HG03108 (cell line): ENCODE results near the gene DNM3.

Experiments used
- ATAC-seq: cut with Tn5 transposase; IDR thresholded peaks from one replicate; pipeline ENCODE4 v1.9.1; 2021; ENCODE audit warnings: moderate library complexity; ENCODE audit not compliant: unreplicated experiment

Gene DNM3

GRCh38 chr1:172135076-172135672 lies 293.9 kb downstream of the DNM3 start:
- no peak for ATAC-seq

DNA sequence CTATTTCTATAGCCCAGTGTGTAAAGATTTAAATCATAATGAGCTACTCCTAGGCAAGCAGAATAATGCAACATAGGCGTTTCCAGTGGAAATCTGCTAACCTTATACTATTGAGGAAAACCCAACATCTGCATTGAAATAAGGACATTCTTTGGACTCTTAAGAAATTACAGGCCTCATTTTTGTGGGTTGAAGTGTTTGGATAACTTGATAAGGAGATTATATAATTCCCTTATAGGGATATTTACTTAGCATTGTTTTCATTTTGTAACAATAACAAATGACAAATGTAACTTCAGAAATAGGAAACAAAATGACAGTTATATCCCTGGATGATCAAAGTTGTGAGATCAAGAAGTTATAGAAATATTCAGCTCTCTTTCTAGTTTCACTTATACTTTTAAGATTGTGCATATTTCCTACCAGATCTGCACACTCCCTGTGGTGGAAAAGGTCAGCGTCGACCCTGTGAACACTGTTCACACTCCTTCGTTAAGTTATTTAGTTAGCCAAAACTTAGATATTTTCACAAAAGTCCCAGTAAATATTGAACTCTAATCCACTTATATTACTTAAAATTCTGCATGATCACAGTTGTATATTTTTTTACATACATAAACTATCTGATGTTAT lies 294.8 kb downstream of the DNM3 start:
- no peak for ATAC-seq

DNA sequence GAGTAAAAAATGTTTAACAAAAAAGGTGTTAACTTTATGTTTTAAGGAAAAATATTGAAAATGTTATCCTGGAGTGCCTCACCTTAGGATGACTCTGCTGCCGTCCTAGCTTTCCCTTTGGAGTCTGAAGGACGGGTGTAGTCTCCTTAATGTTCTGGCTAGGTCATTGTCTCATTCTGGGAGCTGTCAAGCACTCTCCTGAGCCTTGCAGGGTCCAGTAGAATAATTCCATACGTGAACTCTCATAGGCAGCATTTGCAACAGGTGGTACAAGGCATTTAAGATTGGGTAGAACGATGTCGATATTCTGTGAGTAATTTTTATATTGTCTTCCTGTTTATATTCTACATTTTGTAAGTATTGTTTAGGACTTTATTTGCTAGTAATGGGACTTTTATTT lies 295.6 kb downstream of the DNM3 start:
- no peak for ATAC-seq

DNA sequence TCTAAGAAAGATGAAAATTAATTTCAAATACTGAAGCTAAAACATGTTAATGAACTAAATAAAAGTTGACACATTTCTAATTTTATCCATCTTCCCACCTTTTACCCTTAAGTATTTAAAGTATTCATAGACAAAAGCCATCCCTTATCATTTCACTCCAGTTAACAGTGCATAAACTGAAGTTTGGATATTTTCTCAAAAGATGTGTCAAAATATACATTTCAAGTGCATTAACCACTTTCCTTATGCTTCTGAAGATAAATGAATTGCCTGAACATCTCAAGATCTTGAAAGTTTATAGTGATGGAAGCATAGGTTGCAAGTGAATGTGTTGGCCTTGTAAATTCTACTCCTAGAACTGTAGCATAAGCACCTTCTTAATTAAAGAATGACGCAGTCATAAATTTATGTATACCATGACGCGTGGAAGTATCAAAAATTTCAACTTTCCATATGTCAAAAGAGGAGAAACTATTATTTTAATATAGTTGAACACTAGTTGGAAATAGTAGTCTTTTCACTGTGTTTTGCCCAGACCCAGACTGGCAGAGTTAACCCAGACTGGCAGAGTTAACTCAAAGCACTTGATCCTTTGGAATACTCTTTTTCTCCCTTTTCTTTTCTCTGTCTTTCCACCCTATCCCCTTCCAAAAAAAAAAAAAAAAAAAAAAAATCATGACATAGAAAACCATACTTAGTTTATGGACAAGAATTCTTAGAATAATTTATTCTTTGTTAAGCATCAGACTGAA lies 296.6 kb downstream of the DNM3 start:
- no peak for ATAC-seq

DNA sequence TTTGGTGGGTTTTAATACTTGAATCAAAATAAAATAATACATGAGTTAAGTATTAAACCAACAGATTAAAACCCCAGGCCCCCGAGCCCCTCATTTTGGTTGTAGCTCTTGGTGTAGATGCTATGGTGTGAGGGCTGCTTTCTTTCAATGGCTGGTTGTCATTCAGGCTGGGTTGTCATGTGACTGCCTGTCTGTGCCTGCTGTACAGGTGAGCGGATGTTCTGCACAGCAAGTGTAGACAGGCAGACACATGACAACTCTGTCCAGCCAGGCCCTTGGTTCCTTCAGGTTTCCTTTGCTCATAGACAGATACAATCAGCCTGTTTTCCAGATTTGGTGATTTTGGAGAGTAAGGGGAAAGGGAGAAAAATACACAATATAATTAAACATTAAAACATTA lies 297.3 kb downstream of the DNM3 start:
- ATAC-seq = no peak

- no peak for ATAC-seq
These were observed 297.9 kb downstream of the DNM3 start for GRCh38 chr1:172139196-172139595.

GRCh38 chr1:172140072-172140471 lies 298.8 kb downstream of the DNM3 start:
- ATAC-seq = no peak

- ATAC-seq = no peak
These were observed 299.3 kb downstream of the DNM3 start for GRCh38 chr1:172140591-172140990.

GRCh38 chr1:172141341-172141881 lies 300.1 kb downstream of the DNM3 start:
- ATAC-seq = no peak

- ATAC-seq = no peak
These were observed 301.0 kb downstream of the DNM3 start for GRCh38 chr1:172142324-172142723.

DNA sequence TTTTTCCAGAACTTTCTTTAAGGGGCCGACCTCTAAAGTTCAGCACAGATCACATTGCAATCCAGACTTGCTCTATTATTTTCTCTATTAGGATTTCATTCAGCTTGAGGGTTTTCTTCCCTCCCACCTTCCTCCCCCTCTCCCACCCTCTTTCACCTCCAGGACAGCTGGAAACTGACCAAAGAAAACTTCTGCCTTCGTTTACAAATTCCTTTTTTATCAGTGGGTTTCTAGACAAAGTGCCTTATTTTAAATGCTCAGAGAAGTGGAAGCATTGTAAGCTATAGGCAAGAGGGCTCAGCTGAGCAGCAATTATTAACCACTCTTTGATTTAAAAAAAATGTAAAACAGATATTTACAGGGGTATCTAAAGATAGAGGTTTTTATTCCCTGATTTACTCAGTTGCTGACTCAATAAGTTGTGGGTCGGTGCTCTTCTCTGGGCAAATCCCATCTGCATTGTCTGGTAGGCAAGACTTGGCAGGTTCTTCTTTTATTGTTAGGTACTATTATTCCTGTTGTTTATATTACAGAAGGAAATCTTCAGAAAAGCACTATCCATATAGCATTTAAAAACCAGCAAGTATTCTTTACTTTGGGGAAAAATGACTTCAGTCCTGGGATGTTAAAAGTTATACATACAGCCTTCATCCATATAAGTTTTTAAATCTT lies 302.2 kb downstream of the DNM3 start:
- ATAC-seq = no peak

DNA sequence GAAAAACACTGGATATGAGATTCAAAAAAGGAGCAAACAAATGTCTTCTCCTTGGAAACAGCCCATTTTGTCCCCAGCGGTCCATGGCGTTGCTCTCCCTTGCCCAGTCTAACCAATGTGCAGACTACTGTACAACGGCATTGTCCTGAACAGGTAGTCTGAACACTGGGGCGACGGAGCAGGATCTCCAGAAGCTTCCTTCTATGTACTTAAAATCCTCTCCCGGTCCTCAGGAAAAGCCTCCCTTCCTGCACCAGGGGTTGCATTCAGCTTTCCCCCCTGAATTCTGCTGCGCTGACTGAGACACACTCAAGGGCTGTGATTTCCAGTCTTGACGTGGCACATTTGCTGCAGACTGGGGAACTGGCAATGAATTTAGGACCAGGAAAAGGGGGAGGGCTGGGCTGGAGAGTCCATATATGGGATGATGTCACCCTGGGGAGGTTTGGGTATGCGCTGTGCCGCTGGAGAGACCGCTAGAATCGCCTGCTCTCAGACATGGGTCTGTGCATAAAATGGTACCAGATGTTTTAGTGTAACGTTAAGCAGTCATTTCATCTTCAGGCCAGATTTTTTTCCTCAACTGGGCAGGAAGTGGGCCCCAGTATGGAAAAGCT lies 303.3 kb downstream of the DNM3 start:
- ATAC-seq = no peak

- no peak for ATAC-seq
These were observed 303.9 kb downstream of the DNM3 start for GRCh38 chr1:172145231-172145651.

DNA sequence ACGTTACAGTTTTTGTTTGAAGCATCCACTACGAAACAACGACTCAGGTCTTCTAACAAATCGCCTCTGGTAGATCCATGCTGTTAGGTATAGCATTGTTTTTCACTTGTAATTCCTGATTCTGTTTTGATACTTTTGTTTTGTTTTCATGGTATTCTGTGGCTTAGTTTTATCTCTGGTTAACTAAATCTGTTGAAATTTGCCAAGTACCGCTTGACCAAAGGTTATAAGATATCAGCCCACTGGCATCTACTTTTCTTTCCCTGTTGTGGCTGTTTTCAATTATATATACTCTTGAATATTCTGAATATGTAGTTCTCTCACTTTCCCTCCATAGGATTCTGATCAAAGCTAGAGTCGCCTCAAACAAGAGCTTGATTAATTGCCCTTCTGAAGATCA lies 304.4 kb downstream of the DNM3 start:
- no peak for ATAC-seq

DNA sequence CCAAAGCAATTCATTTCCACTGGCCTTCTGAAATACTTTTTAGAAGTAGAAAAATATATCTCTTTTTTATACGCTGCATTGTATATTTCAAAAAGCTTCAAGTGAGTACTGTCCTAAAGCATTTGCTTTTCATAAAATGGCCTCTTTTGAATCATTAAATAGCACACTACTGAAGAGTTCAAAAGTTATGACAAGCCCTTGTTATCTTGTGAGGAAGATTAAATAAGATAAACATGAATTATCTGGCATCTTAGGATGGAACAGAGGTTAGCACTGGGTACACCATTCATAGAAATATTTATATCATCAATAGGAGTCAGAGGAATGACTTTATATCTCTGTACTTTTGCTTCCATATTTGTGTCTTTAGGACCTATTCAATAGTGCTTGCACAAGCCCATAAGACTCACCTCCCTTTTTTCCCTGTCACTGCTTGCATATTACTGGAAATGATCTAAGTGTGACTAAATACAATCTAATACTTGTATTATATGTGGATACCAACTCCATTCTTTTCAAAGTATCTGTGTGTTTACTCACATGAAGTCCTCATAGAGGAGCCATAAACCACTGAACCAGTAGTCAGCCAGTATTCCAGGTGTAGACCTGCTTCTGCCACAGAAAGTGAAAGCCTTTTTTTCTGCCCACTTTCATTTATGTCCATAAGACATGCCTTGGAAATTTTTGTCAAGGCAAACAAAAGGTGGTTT lies 305.0 kb downstream of the DNM3 start:
- no peak for ATAC-seq

DNA sequence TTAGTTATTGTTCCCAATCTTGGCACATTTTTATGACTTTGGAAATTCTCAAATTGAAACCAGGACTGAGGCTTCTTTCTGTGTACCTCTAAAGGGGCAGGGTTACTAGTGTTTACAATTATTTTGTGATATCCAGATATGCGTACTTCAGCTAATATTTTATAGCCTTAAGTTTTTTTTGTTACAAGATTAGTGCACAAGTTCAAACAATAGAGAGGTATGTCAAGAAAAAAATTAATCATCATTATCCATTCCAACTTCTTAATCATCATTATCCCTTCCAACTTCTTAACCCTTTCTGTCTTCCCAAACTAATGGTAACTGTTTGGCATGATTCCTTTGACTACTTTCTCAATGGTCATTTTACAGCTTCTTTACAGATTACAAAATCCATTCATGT lies 306.2 kb downstream of the DNM3 start:
- no peak for ATAC-seq

DNA sequence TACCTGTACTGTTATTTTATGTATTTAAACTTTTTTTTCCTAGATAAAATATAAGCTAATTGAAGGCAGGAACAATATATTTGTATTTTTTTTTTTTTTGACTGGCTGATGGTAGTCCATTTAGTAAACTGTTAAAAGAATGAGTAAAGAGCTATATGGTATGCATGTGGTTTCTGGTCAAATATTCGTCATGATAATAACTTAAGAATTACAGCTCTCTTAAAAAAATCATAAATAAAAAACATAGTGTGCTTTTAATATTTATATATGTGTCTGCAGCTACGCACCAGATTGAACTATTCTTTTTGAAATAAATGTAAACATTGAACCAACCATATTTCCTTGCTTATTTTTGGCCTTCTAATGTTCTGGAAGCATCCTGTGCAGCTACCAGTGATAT lies 306.9 kb downstream of the DNM3 start:
- ATAC-seq = no peak

DNA sequence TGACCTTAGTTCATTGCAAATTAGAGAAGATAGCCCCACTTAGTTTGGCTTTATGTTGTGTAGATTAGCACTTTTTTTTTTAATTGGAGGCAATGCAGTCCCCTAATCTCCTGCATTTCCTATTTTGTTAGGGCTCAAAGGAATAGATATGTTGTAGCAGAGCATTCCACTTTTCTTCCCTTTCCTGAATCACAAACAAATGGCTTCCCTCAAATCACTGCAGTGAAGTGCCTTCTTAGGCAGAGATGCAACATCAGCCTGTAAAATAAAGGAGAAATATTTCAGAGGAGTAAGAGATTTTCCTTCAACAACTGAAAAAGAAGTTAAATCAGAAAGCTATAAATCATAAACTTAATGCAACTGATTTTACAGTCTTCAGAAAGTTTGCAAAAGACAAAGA lies 307.4 kb downstream of the DNM3 start:
- no peak for ATAC-seq

- no peak for ATAC-seq
These were observed 308.0 kb downstream of the DNM3 start for GRCh38 chr1:172149346-172149745.

DNA sequence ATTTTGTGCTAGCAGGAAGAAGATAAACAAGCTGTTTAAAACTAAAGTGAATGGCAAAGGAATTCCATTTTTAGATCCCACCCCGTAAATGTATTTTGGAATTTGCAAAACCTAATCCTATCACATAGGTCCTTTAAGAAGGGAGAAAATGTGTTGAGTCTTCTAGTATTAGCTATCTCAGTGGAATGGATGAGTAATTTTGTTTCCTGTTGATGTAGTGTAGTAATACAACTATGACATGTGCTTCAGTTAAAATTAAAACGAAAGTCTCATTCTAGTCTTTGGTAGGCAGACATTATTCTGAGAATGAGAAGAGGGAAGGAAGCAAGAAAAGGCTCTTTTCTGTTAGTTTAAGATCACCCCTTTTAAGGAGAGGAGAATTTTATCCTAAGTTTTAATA lies 313.3 kb downstream of the DNM3 start:
- peak; percentile 97 for ATAC-seq
